H1 (cell line): Measurements from ENCODE around the gene LPCAT1. TPM values are rescaled to one million over a fixed set of nuclear protein-coding genes. Genes with fewer than 3 reads are reported as not detected.

Source experiments
- CTCF ChIA-PET: fragments of 300-600 bp; sonication (Branson Sonifier 250); formaldehyde crosslinking; loops from one replicate; lab custom pipeline; 2021; ENCODE audit not compliant: partially characterized antibody; lab: Charles Lee
- POLR2A ChIA-PET: fragments of 300-600 bp; sonication (Branson Sonifier 250); formaldehyde crosslinking; loops from one replicate; lab custom pipeline; 2021; ENCODE audit warnings: inconsistent platforms; ENCODE audit not compliant: partially characterized antibody; lab: Charles Lee
- DNase-seq, 2 experiments: peaks; one replicate each; pipeline versions ENCODE4 v3.0.0 to v3.0.0-alpha.2; 2010 to 2022; ENCODE audit warnings: low spot score in 2 of 2, low read depth in 1 of 2, mixed read lengths in 1 of 2
- FAIRE-seq: peaks from 2 replicates; lab custom pipeline; 2011; peaks lifted over from hg19 to GRCh38; lab: Jason Lieb, UNC
- H2AFZ ChIP-seq: 2 replicates; pipeline ENCODE4 v1.8.1; 2012; ENCODE audit warnings: low read length, inconsistent platforms
- H2AK5ac ChIP-seq: 2 replicates; pipeline ENCODE4 v1.6.1; 2013; ENCODE audit warnings: low read depth, low read length
- H2BK120ac ChIP-seq: replicated peaks from 2 replicates; pipeline ENCODE3; 2013; ENCODE audit warnings: low read depth, low read length, inconsistent platforms
- H2BK12ac ChIP-seq: 2 replicates; pipeline ENCODE4 v1.6.1; 2013; ENCODE audit warnings: low read depth, low read length
- H2BK15ac ChIP-seq: 2 replicates; pipeline ENCODE4 v1.6.1; 2013; ENCODE audit warnings: low read length
- H2BK20ac ChIP-seq: 2 replicates; pipeline ENCODE4 v1.6.1; 2013; ENCODE audit warnings: low read length
- H2BK5ac ChIP-seq: 2 replicates; pipeline ENCODE4 v1.6.1; 2013; ENCODE audit warnings: low read depth, low read length
- H3K14ac ChIP-seq: 2 replicates; pipeline ENCODE4 v1.6.1; 2013; ENCODE audit warnings: inconsistent platforms; ENCODE audit not compliant: insufficient read length
- H3K18ac ChIP-seq: 2 replicates; pipeline ENCODE4 v1.6.1; 2013; ENCODE audit warnings: low read length; ENCODE audit errors: extremely low read depth
- H3K23ac ChIP-seq: 2 replicates; pipeline ENCODE4 v1.6.1; 2013; ENCODE audit warnings: inconsistent platforms; ENCODE audit not compliant: insufficient read length
- H3K23me2 ChIP-seq: 2 replicates; pipeline ENCODE4 v1.6.1; 2013; ENCODE audit warnings: low read depth, low read length
- H3K27ac ChIP-seq: 2 replicates; pipeline ENCODE4 v1.6.1; 2011; ENCODE audit warnings: low read depth, low read length, inconsistent platforms
- H3K27me3 ChIP-seq, 4 experiments: replicated peaks in 1 of 4; 1 replicate in 1 of 4; 2 replicates in 3 of 4; pipeline versions ENCODE4 v1.6.1 to v1.8.1; 2011 to 2013; ENCODE audit warnings: low read length in 3 of 4, mild to moderate bottlenecking in 3 of 4, inconsistent platforms in 2 of 4, mixed read lengths in 2 of 4, moderate library complexity in 1 of 4; ENCODE audit not compliant: control insufficient read depth in 3 of 4, insufficient read depth in 3 of 4; ENCODE audit errors: extremely low read depth in 1 of 4
- H3K36me3 ChIP-seq, 4 experiments: 2 replicates each; pipeline versions ENCODE4 v1.6.1 to v1.8.1; 2011 to 2013; ENCODE audit warnings: mild to moderate bottlenecking in 4 of 4, low read length in 3 of 4, moderate library complexity in 2 of 4, control low read depth in 1 of 4, inconsistent platforms in 1 of 4; ENCODE audit not compliant: insufficient read depth in 4 of 4, control insufficient read depth in 2 of 4
- H3K4ac ChIP-seq: replicated peaks from 2 replicates; pipeline ENCODE3; 2013; ENCODE audit warnings: low read length, low read depth, mixed read lengths, inconsistent platforms; ENCODE audit not compliant: insufficient read length
- H3K4me1 ChIP-seq, 4 experiments: replicated peaks in 1 of 4; 1 replicate in 1 of 4; 2 replicates in 3 of 4; pipeline versions ENCODE4 v1.6.1 to v1.8.1; 2011 to 2013; ENCODE audit warnings: low read length in 3 of 4, inconsistent platforms in 2 of 4, mixed read lengths in 1 of 4; ENCODE audit not compliant: insufficient read depth in 4 of 4, control insufficient read depth in 3 of 4
- H3K4me2 ChIP-seq, 2 experiments: 2 replicates each; pipeline versions ENCODE4 v1.6.1 to v1.8.1; 2011 to 2013; ENCODE audit warnings: low read depth in 2 of 2, low read length in 2 of 2, control low read depth in 1 of 2, inconsistent platforms in 1 of 2, mild to moderate bottlenecking in 1 of 2; ENCODE audit not compliant: insufficient read depth in 1 of 2
- H3K4me3 ChIP-seq, 4 experiments: fragments of 200-600, 300-600 bp in 1 of 4; sonication (generic), shearing (Covaris generic), sonication (Bioruptor Twin) in 1 of 4; 2 replicates each; pipeline versions ENCODE4 v1.5.1 to v1.8.1; 2011 to 2016; ENCODE audit warnings: low read length in 4 of 4, low read depth in 3 of 4, control low read depth in 2 of 4, inconsistent platforms in 2 of 4, mild to moderate bottlenecking in 2 of 4, mixed read lengths in 1 of 4, moderate library complexity in 1 of 4; ENCODE audit not compliant: insufficient read depth in 2 of 4; ENCODE audit errors: extremely low read depth in 1 of 4
- H3K56ac ChIP-seq: replicated peaks from 2 replicates; pipeline ENCODE3; 2013; ENCODE audit warnings: low read depth, mild to moderate bottlenecking, mixed read lengths, low read length, inconsistent platforms; ENCODE audit not compliant: insufficient read length
- H3K79me1 ChIP-seq: 2 replicates; pipeline ENCODE4 v1.6.1; 2013; ENCODE audit warnings: low read depth, low read length, control low read depth
- H3K79me2 ChIP-seq, 2 experiments: 2 replicates each; pipeline versions ENCODE4 v1.6.1 to v1.8.1; 2012 to 2013; ENCODE audit warnings: low read length in 2 of 2, mild to moderate bottlenecking in 2 of 2, inconsistent platforms in 1 of 2; ENCODE audit not compliant: insufficient read depth in 2 of 2, control insufficient read depth in 1 of 2
- H3K9ac ChIP-seq, 4 experiments: replicated peaks in 1 of 4; 1 replicate in 1 of 4; 2 replicates in 3 of 4; pipeline versions ENCODE4 v1.6.1 to v1.8.1; 2011 to 2013; ENCODE audit warnings: low read depth in 3 of 4, low read length in 3 of 4, control low read depth in 2 of 4, mild to moderate bottlenecking in 2 of 4, moderate library complexity in 2 of 4, inconsistent platforms in 1 of 4; ENCODE audit errors: extremely low read depth in 1 of 4
- H3K9me3 ChIP-seq, 2 experiments: 2 replicates each; pipeline versions ENCODE4 v1.6.1 to v1.8.1; 2012 to 2013; ENCODE audit warnings: mild to moderate bottlenecking in 2 of 2, moderate library complexity in 2 of 2, control low read depth in 1 of 2, inconsistent platforms in 1 of 2, low read depth in 1 of 2, low read length in 1 of 2, mixed read lengths in 1 of 2; ENCODE audit not compliant: insufficient read depth in 2 of 2
- H4K20me1 ChIP-seq, 2 experiments: replicated peaks in 1 of 2; 2 replicates each; pipeline versions ENCODE3 to v1.8.1; 2011 to 2013; ENCODE audit warnings: inconsistent platforms in 2 of 2, low read length in 2 of 2, mild to moderate bottlenecking in 1 of 2; ENCODE audit not compliant: insufficient read depth in 2 of 2, control insufficient read depth in 1 of 2
- H4K5ac ChIP-seq: 2 replicates; pipeline ENCODE4 v1.6.1; 2013; ENCODE audit warnings: low read length, low read depth, mixed read lengths, inconsistent platforms; ENCODE audit not compliant: insufficient read length
- H4K8ac ChIP-seq: 2 replicates; pipeline ENCODE4 v1.8.0; 2013; ENCODE audit warnings: mild to moderate bottlenecking, moderate library complexity, low read length, inconsistent platforms; ENCODE audit not compliant: insufficient read depth; ENCODE audit errors: extremely low read depth
- H4K91ac ChIP-seq: replicated peaks from 2 replicates; pipeline ENCODE3; 2013; ENCODE audit warnings: low read length, mixed read lengths, inconsistent platforms; ENCODE audit not compliant: insufficient read length
- CHD1 ChIP-seq: IDR thresholded peaks from 2 replicates; pipeline ENCODE4 v1.6.1; 2012; ENCODE audit warnings: low read depth, low read length, improper control_type of control experiment
- FOSL1 ChIP-seq: IDR thresholded peaks from 2 replicates; pipeline ENCODE4 v1.6.1; 2011; ENCODE audit warnings: mild to moderate bottlenecking, low read depth, low read length, moderate library complexity; ENCODE audit not compliant: insufficient read depth
- KDM4A ChIP-seq: IDR thresholded peaks from one replicate; pipeline ENCODE4 v1.7.1; 2012; ENCODE audit warnings: low read depth, mild to moderate bottlenecking, moderate library complexity, low read length, inconsistent platforms; ENCODE audit not compliant: severe bottlenecking
- POLR2AphosphoS5 ChIP-seq: IDR thresholded peaks from 2 replicates; pipeline ENCODE4 v1.6.1; 2011; ENCODE audit warnings: low read depth, low read length
- RAD21 ChIP-seq, 2 experiments: IDR thresholded peaks in 1 of 2; conservative IDR thresholded peaks in 1 of 2; 2 replicates each; pipeline ENCODE4 v1.6.1; 2011; ENCODE audit warnings: low read depth in 2 of 2, low read length in 2 of 2, improper control_type of control experiment in 1 of 2, inconsistent platforms in 1 of 2, mild to moderate bottlenecking in 1 of 2, moderate library complexity in 1 of 2
- RXRA ChIP-seq: IDR thresholded peaks from 2 replicates; pipeline ENCODE4 v1.6.1; 2011; ENCODE audit warnings: low read depth, mild to moderate bottlenecking, low read length, moderate library complexity; ENCODE audit not compliant: insufficient read depth
- SIX5 ChIP-seq: IDR thresholded peaks from 2 replicates; pipeline ENCODE4 v1.6.1; 2011; ENCODE audit warnings: mild to moderate bottlenecking, low read depth, low read length
- SUZ12 ChIP-seq: fragments of 200-600 bp; sonication (generic); IDR thresholded peaks from 2 replicates; pipeline ENCODE4 v1.6.1; 2012; ENCODE audit warnings: mild to moderate bottlenecking, inconsistent platforms, low read length, moderate library complexity, mixed read lengths
- TCF12 ChIP-seq: IDR thresholded peaks from 2 replicates; pipeline ENCODE4 v1.6.1; 2011; ENCODE audit warnings: low read depth, mild to moderate bottlenecking, low read length
- YY1 ChIP-seq: IDR thresholded peaks from 2 replicates; pipeline ENCODE4 v1.6.1; 2011; ENCODE audit warnings: low read depth, mild to moderate bottlenecking, low read length
- WGBS, 2 experiments: shearing (Covaris generic) in 1 of 2; methylation state at CpG; one replicate each; pipeline versions ENCODE4 v1.1.6 to v1.1.7; 2013 to 2015; ENCODE audit warnings: low lambda C conversion rate in 2 of 2, mixed read lengths in 2 of 2, inconsistent platforms in 1 of 2, low coverage in 1 of 2, missing lambda C conversion rate in 1 of 2; ENCODE audit not compliant: insufficient replicate concordance in 2 of 2, insufficient coverage in 1 of 2, insufficient read length in 1 of 2; ENCODE audit errors: extremely low coverage in 1 of 2, missing lambda C conversion rate in 1 of 2; 5-methylcytosine and 5-hydroxymethylcytosine counted together
- polyA plus RNA-seq, 7 experiments: library from polyadenylated mRNA; depleted of rRNA in 3 of 7; stranded (reverse) in 5 of 7; unstranded in 2 of 7; fragments of >200 nt in 5 of 7; fragments of 200-250 nt in 2 of 7; gene quantifications; 1 replicate in 5 of 7; 2 replicates in 1 of 7; 4 replicates in 1 of 7; pipeline versions ENCODE4 v1.2.1 to v1.2.3, GENCODE V29; 2011 to 2013; ENCODE audit warnings: missing spikeins in 2 of 7, mixed read lengths in 2 of 7
- total RNA-seq: library from RNA; stranded (reverse); fragmentation: NEBNext Ultra II Directional; extraction: Animal tissue kit (Norgen Biotek cat#: 25700); gene quantifications from 2 replicates; pipeline ENCODE4 v1.2.1, GENCODE V29; 2021

LPCAT1 gene
- total and polyA plus RNA-seq, 2 of the 8 experiments (the other 6 are each of a cell fraction or from before 2014, with no cell fraction given) = 107 to 260 TPM

DNA sequence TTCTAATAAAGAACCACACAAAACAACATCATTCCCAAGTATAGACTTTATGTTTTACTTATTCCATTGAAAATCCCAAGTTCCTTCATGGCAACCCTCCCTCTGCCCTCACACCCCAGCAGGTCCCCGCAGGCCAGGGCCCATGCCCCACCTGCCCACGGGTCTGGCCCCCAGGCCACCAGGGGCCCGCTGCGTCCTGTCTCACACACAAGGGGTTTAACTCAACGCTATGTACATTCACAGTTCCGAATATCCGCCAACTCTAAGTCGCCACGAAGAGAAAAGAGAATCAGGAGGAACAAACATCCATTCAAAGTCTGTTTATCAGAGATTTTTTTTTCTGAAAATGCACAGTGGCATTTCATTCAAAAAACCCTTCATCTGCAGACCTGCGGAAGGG is 62.4 kb downstream of the LPCAT1 start:
- H3K4me3 ChIP-seq = no peak overlapping the region
- H3K4ac ChIP-seq = no peak overlapping the region
- no peak overlapping the region for H2BK5ac ChIP-seq
- H3K9ac ChIP-seq = no peak overlapping the region
- DNase-seq (no peak), FAIRE-seq (no peak)
- peaks cover 10% of the 10 kb centered on the region; the same call in 1 of the 2 replicates for H3K79me1 ChIP-seq
- H3K27me3 ChIP-seq = no peaks in the 10 kb centered on the region; a peak in 1 of 7 replicates
- no peaks in the 10 kb centered on the region for H3K23me2 ChIP-seq
- H2AK5ac ChIP-seq = no peak overlapping the region
- peaks cover 0 to 10% of the 10 kb centered on the region in 2 experiments for H4K20me1 ChIP-seq
- peaks cover 0 to 3% of the 10 kb centered on the region in 2 experiments; a peak in 1 of 4 replicates for H3K79me2 ChIP-seq
- no peak overlapping the region for H4K5ac ChIP-seq
- POLR2A ChIA-PET = interaction anchor here (0.9 kb wide), 2 partner anchors 14 to 81 kb away, joined by 3 to 5 read pairs; no protein-coding TSS in a partner anchor
- H3K4me1 ChIP-seq = no peaks in the 10 kb centered on the region
- no peak overlapping the region for H2BK20ac ChIP-seq
- H4K91ac ChIP-seq = no peak overlapping the region
- CTCF ChIA-PET = no interaction called here
- H2BK15ac ChIP-seq = no peak overlapping the region
- H3K14ac ChIP-seq = no peak overlapping the region
- TF ChIP-seq FOSL1 (no peak), POLR2AphosphoS5 (no peak), YY1 (no peak), TCF12 (no peak), KDM4A (no peak), CHD1 (no peak), RXRA (no peak), RAD21 (IDR thresholded peaks at IDR 0.05 in 1 of 2, conservative IDR thresholded peaks at IDR 0.05 in 1 of 2; ENCODE audit: low read depth in 2 of 2, low read length in 2 of 2) (no peak), SIX5 (no peak), SUZ12 (no peak)
- no peak overlapping the region for H2BK120ac ChIP-seq
- 92% methylated on average over 10 of the region's 10 CpGs; no CpG with 5 or more reads in 1 of the 2 experiments for WGBS, 2 experiments
- no peak overlapping the region for H3K4me2 ChIP-seq
- peaks cover 28 to 41% of the 10 kb centered on the region in 2 experiments for H3K9me3 ChIP-seq
- no peak overlapping the region for H3K18ac ChIP-seq
- no peak overlapping the region for H3K56ac ChIP-seq
- no peak overlapping the region for H3K23ac ChIP-seq
- H4K8ac ChIP-seq = no peak overlapping the region
- H2BK12ac ChIP-seq = no peak overlapping the region
- no peak overlapping the region for H3K27ac ChIP-seq
- peaks cover 17 to 86% (median 66%) of the 10 kb centered on the region in 4 experiments for H3K36me3 ChIP-seq
- H2AFZ ChIP-seq = no peak overlapping the region
